Mucosa of descending colon (tissue), 3 donors: ENCODE results near the gene DBNDD1. TPM values are rescaled to one million over a fixed set of nuclear protein-coding genes. Genes with fewer than 3 reads are reported as not detected.

Experiments used
- ATAC-seq: fragments of 200-7000 bp; cut with Tn5 transposase; one replicate; pipeline ENCODE4 v1.9.1; 2020; ENCODE audit warnings: mild to moderate bottlenecking, moderate library complexity
- DNase-seq, 3 donors: peaks; one replicate each; pipeline ENCODE4 v3.0.0-alpha.2; 2020
- H3K36me3 ChIP-seq: fragments of 200-600 bp; one replicate; pipeline ENCODE4 v1.8.0; 2021; ENCODE audit warnings: low read depth, mild to moderate bottlenecking
- H3K4me1 ChIP-seq: fragments of 200-600 bp; one replicate; pipeline ENCODE4 v1.8.0; 2021; ENCODE audit warnings: low read depth, mild to moderate bottlenecking
- H3K4me3 ChIP-seq: fragments of 200-600 bp; one replicate; pipeline ENCODE4 v1.8.0; 2021; ENCODE audit warnings: mild to moderate bottlenecking
- H3K9me3 ChIP-seq: fragments of 200-600 bp; one replicate; pipeline ENCODE4 v1.8.0; 2021; ENCODE audit warnings: mild to moderate bottlenecking
- intact Hi-C, 2 donors: fragments of 100-400 bp; cut with DNase I in 1 of 2; cut with micrococcal nuclease in 1 of 2; formaldehyde crosslinking; loops; one replicate each; pipeline versions ENCODE4 v1.11.0 to v1.11.1; 2022; cut with DNase I, micrococcal nuclease
- total RNA-seq, 3 donors: library from RNA; stranded (reverse); fragmentation: NEBNext Ultra II Directional in 2 of 3; extraction: Animal tissue kit (Norgen Biotek cat#: 25700) in 2 of 3; gene quantifications; one replicate each; pipeline versions ENCODE4 v1.2.1 to v1.2.4, GENCODE V29; 2021 to 2023
- TF ChIP-seq, protein P1 (sequence below): fragments of 200-600 bp; IDR thresholded peaks from one replicate; pipeline ENCODE4 v1.8.0; 2022; ENCODE audit warnings: antibody characterized with exemption, mild to moderate bottlenecking
- donor health status: DM: no; HTN: no; CAD: no; lungs with moderate emphysema.
- donor health status: DM: no; HTN: no; CAD: no.
- donor health status: DM: no; HTN: yes; CAD: no.

Gene DBNDD1
- total RNA-seq, 3 donors from 2014 or later: 1.7 to 3.0 (median 2.0) TPM

DNA sequence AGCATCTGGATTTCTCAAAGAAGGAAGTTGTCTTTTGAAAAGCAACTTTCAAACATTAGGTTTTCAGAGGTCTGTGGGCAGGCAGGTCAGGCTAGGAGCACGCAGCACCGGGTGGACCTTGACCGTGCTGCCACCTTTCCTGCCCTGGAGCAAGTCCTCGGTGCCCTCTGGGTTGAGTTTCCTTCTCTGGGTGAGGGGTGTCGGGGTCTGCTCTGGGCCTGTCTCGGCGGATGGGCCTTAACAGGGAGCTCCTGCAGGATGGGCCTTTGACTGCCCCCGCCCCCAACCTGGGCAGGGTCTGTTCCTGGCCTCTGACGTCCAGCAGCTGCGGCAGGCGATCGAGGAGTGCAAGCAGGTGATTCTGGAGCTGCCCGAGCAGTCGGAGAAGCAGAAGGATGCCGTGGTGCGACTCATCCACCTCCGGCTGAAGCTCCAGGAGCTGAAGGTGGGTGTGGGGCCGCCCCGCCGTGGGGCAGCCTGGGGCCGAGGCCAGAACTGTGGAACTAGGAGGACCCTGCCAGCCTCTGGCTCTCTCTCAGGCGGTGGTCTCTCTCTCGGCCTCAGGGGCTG, 62.0 kb downstream of the DBNDD1 start:
- no peaks in the 10 kb centered on the region for H3K9me3 ChIP-seq
- no peak for ATAC-seq
- no peak overlapping the region for H3K4me3 ChIP-seq
- intact Hi-C loops: no loop called here
- no peaks in the 10 kb centered on the region for H3K36me3 ChIP-seq
- H3K4me1 ChIP-seq: peaks cover 2% of the 10 kb centered on the region
- TF ChIP-seq, protein P1, sequence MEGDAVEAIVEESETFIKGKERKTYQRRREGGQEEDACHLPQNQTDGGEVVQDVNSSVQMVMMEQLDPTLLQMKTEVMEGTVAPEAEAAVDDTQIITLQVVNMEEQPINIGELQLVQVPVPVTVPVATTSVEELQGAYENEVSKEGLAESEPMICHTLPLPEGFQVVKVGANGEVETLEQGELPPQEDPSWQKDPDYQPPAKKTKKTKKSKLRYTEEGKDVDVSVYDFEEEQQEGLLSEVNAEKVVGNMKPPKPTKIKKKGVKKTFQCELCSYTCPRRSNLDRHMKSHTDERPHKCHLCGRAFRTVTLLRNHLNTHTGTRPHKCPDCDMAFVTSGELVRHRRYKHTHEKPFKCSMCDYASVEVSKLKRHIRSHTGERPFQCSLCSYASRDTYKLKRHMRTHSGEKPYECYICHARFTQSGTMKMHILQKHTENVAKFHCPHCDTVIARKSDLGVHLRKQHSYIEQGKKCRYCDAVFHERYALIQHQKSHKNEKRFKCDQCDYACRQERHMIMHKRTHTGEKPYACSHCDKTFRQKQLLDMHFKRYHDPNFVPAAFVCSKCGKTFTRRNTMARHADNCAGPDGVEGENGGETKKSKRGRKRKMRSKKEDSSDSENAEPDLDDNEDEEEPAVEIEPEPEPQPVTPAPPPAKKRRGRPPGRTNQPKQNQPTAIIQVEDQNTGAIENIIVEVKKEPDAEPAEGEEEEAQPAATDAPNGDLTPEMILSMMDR: no peak
- DNase-seq: no peak

DNA sequence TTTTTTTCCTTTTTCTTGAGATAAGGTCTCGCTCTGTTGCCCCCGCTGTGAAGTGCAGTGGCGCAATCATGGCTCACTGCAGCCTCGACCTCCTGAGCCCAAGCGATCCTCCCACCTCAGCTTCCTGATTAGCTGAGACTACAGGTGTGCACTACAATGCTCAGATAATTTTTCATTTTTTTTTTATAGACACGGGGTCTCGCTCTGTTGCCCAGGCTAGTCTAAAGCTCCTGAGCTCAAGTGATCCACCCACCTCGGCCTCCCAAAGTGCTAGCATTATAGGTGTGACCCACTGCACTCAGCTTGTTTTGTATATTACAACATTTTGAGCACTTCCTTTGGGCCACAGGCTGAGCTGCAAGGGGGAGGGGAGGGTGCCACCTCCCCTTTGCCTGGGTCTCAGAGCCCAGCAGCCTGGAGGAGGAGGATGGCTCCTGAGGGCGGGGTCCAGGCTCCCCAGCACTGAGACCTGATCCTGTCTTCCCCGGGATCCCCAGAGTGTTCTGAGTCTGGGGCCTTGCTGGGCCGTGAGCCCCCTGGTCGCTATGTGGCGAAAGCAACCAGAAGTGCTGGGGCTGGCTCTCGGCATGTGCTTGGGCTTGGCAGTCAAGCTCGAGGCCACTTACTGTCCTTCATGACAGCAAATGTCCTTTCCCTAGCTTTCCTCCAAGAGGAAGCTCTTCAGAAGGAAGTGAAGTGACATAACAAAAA, 62.6 kb downstream of the DBNDD1 start:
- Histone ChIP-seq H3K9me3 (no peaks in the 10 kb centered on the region), H3K4me3 (no peak overlapping the region), H3K4me1 (peaks cover 3% of the 10 kb centered on the region), H3K36me3 (no peaks in the 10 kb centered on the region)
- ATAC-seq (no peak), DNase-seq (no peak)
- TF ChIP-seq, protein P1: no peak
- intact Hi-C loops: no loop called here

DNA sequence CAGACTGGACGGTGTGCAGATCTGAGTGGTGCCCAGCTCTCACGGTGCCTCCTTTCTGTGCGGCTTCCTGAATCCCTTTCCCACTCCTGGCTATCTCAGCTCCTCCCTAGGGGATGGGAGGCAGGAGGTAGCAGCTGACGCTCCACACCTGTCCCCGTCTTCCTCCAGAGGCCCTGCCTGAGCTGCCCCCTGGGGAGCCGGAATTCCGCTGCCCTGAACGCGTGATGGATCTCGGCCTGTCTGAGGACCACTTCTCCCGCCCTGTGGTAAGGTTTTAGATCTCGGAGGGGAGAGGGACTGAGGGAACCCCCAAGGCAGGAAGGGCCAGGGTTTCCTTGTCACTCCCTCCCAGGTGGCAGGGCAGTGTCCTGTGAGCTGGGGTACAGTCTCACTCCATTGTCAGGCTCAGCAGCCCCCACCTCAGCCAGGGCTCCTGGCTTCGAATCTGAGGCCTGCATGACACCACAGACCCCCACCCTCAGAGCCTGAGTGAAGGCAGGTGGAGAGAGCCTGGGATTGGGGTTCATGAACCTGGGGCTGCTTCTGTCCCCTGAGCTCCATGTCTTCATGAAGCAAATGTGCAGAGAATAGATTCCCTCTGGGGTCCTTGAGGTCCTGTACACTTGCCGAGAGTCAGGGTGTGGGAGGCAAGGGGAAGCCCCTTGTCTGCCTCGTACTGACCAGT, 64.1 kb downstream of the DBNDD1 start:
- Histone ChIP-seq H3K4me1 (peaks cover 3% of the 10 kb centered on the region), H3K36me3 (no peaks in the 10 kb centered on the region), H3K9me3 (no peaks in the 10 kb centered on the region), H3K4me3 (no peak overlapping the region)
- ATAC-seq: no peak
- TF ChIP-seq, protein P1: no peak
- intact Hi-C loops: no loop called here
- DNase-seq: no peak

Other genes with a start within 250 kb of the DBNDD1 start
- 10 to 100 TPM; 13.1 to 27.7 (median 16.3) TPM for gene FANCA, start 202.8 kb downstream of the DBNDD1 start, total RNA-seq
- 100 to 1,000 TPM in 1 of 3 donors, 10 to 100 TPM in 2; 52.5 to 118 (median 84.2) TPM for gene SPIRE2, start 191.0 kb downstream of the DBNDD1 start, total RNA-seq
- gene TCF25, start 145.9 kb downstream of the DBNDD1 start, total RNA-seq: 100 to 1,000 TPM; 179 to 217 (median 212) TPM
- 1 to 10 TPM; 4.1 to 4.8 (median 4.3) TPM for gene MC1R, start 100.6 kb downstream of the DBNDD1 start, total RNA-seq
- 10 to 100 TPM in 1 of 3 donors, 1 to 10 TPM in 2; 1.8 to 26.8 (median 7.5) TPM for gene TUBB3, start 96.1 kb downstream of the DBNDD1 start, total RNA-seq
- 10 to 100 TPM; 25.2 to 45.4 (median 31.9) TPM for gene DEF8, start 70.7 kb downstream of the DBNDD1 start, total RNA-seq
- gene PRDM7, start 57.9 kb upstream of the DBNDD1 start, total RNA-seq: not detected